ENCODE data around the gene NEGR1. TPM values are rescaled to one million over a fixed set of nuclear protein-coding genes. Genes with fewer than 3 reads are reported as not detected.

NEGR1 gene
- total RNA-seq, 1 experiment from 2014 or later: 0.05 TPM

DNA sequence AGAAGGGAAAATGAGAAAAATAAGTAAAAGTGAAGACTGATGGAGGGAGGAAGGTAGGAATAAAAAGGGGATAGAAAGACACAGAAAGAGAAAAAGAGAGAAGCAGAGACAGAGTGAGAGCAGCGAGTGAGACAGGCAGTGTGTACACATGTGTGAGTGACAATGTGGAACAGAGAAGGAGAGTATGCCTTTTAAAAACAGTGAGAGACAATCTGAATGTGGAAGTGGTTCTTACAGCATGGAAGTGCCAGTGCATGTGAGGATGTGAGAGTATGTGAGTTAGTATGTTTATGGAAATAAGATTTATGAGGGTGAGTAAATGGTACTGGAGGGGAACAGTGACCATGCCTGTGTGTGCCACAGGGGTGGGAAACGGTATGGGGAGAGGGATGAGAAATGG lies 1.2 kb downstream of the NEGR1 start:
- H3K4me1 ChIP-seq (ENCODE audit: control insufficient read depth in 1 of 2, insufficient read depth in 2 of 2, low read length in 2 of 2): no peaks in the 10 kb centered on the region
- no peaks in the 10 kb centered on the region for H3K9me2 ChIP-seq (ENCODE audit: insufficient read depth)
- no peak for TF ChIP-seq YY1 (IDR thresholded peaks at IDR 0.05; ENCODE audit: extremely low read depth, insufficient replicate concordance, low read depth, low read length)
- TF ChIP-seq SRF (IDR thresholded peaks at IDR 0.05; ENCODE audit: low read depth): no peak
- TF ChIP-seq EZH2 (IDR thresholded peaks at IDR 0.05): no peak
- TF ChIP-seq FOSL1 (IDR thresholded peaks at IDR 0.05; ENCODE audit: low read depth): no peak
- TF ChIP-seq, protein P1, sequence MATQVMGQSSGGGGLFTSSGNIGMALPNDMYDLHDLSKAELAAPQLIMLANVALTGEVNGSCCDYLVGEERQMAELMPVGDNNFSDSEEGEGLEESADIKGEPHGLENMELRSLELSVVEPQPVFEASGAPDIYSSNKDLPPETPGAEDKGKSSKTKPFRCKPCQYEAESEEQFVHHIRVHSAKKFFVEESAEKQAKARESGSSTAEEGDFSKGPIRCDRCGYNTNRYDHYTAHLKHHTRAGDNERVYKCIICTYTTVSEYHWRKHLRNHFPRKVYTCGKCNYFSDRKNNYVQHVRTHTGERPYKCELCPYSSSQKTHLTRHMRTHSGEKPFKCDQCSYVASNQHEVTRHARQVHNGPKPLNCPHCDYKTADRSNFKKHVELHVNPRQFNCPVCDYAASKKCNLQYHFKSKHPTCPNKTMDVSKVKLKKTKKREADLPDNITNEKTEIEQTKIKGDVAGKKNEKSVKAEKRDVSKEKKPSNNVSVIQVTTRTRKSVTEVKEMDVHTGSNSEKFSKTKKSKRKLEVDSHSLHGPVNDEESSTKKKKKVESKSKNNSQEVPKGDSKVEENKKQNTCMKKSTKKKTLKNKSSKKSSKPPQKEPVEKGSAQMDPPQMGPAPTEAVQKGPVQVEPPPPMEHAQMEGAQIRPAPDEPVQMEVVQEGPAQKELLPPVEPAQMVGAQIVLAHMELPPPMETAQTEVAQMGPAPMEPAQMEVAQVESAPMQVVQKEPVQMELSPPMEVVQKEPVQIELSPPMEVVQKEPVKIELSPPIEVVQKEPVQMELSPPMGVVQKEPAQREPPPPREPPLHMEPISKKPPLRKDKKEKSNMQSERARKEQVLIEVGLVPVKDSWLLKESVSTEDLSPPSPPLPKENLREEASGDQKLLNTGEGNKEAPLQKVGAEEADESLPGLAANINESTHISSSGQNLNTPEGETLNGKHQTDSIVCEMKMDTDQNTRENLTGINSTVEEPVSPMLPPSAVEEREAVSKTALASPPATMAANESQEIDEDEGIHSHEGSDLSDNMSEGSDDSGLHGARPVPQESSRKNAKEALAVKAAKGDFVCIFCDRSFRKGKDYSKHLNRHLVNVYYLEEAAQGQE (IDR thresholded peaks at IDR 0.05; ENCODE audit: low read depth): no peak
- no peak for TF ChIP-seq ZFX (IDR thresholded peaks at IDR 0.05)
- TF ChIP-seq, protein P2, sequence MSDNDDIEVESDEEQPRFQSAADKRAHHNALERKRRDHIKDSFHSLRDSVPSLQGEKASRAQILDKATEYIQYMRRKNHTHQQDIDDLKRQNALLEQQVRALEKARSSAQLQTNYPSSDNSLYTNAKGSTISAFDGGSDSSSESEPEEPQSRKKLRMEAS (IDR thresholded peaks at IDR 0.05): no peak
- TF ChIP-seq TCF7L2 (IDR thresholded peaks at IDR 0.05; ENCODE audit: borderline replicate concordance, extremely low read depth, insufficient read depth, insufficient read length): no peak
- no peak for TF ChIP-seq POLR2A (IDR thresholded peaks at IDR 0.05; ENCODE audit: borderline replicate concordance, extremely low read depth, insufficient read depth, insufficient read length)
- no peak for TF ChIP-seq CEBPB (IDR thresholded peaks at IDR 0.05; ENCODE audit: low read depth)
- TF ChIP-seq SIN3A (IDR thresholded peaks at IDR 0.05; ENCODE audit: low read depth): no peak
- no peak overlapping the region for H3K27ac ChIP-seq (ENCODE audit: low read depth, low read length)
- no peak overlapping the region for H2AFZ ChIP-seq (ENCODE audit: low read depth, low read length, poor library complexity, severe bottlenecking)
- H3K4me2 ChIP-seq (ENCODE audit: low read length): no peak overlapping the region
- no peaks in the 10 kb centered on the region for H3K27me3 ChIP-seq (ENCODE audit: insufficient read depth, low read length)
- POLR2A ChIA-PET: no interaction called here
- CTCF ChIA-PET: no interaction called here
- no TSS peak for BruUV-seq (replicated peaks)
- RAD21 ChIA-PET (ENCODE audit: low non-redundant PET in 1 of 2, low total read pairs in 2 of 2, uncharacterized antibody in 2 of 2, unreplicated experiment in 2 of 2): no interaction called here
- H3K4me3 ChIP-seq (replicated peaks in 1 of 2; ENCODE audit: low read depth in 1 of 2, low read length in 2 of 2): no peak overlapping the region
- no peak for DNase-seq (ENCODE audit: low read depth, low spot score)
- intact Hi-C loops (cut with micrococcal nuclease): no loop called here
- H4K20me1 ChIP-seq (ENCODE audit: insufficient read depth): no peaks in the 10 kb centered on the region
- H3K36me3 ChIP-seq (ENCODE audit: control insufficient read depth in 1 of 2, insufficient read depth in 2 of 2, low read length in 2 of 2): no peaks in the 10 kb centered on the region
- peaks cover 0 to 3% of the 10 kb centered on the region in 2 experiments; a peak in 2 of 4 replicates for H3K9me3 ChIP-seq (ENCODE audit: control insufficient read depth in 1 of 2, insufficient read depth in 1 of 2, low read depth in 1 of 2, low read length in 2 of 2)
- no peak overlapping the region for H3K9ac ChIP-seq (ENCODE audit: low read length)
- ATAC-seq: no peak
- H3K79me2 ChIP-seq (ENCODE audit: insufficient read depth, low read length): no peaks in the 10 kb centered on the region
